Measurements from ENCODE around the gene GAPVD1. TPM values are rescaled to one million over a fixed set of nuclear protein-coding genes. Genes with fewer than 3 reads are reported as not detected.

GAPVD1 gene
- total and polyA plus RNA-seq, 2 of the 13 experiments (the other 11 are each of a cell fraction or from before 2014, with no cell fraction given) = 11.1 to 33.2 TPM

- FAIRE-seq = no peak
- no peak overlapping the region for H3K9ac ChIP-seq (ENCODE audit: insufficient read depth, low read depth, low read length)
- 83% methylated on average over 5 of the region's 5 CpGs for WGBS (ENCODE audit: low lambda C conversion rate)
- in situ Hi-C loops (cut with HindIII; ENCODE audit: extremely low pct_ligation_motif_present, low pct_unique_long_range_greater_than_20kb) (no loop called here), intact Hi-C loops (cut with micrococcal nuclease; ENCODE audit: unreplicated experiment) (no loop called here)
- no peak for DNase-seq (ENCODE audit: low spot score)
- peak; percentile 33 for TF ChIP-seq CTCF (CRISPR knock-in tag; IDR thresholded peaks at IDR 0.05)
- TF ChIP-seq STAG1 (CRISPR knock-in tag; IDR thresholded peaks at IDR 0.05) = peak; percentile 29; the same call in 1 of the 2 replicates
- TF ChIP-seq ZNF670 (CRISPR knock-in tag; IDR thresholded peaks at IDR 0.05; ENCODE audit: borderline replicate concordance) = no peak
- no peak for TF ChIP-seq KDM6A (CRISPR knock-in tag; IDR thresholded peaks at IDR 0.05; ENCODE audit: low read depth)
- H3K36me3 ChIP-seq (replicated peaks in 1 of 2; ENCODE audit: control insufficient read depth in 1 of 2, insufficient read depth in 2 of 2, low read length in 2 of 2) = peaks cover 4 to 63% of the 10 kb centered on the region in 2 experiments
- ChIA-PET CTCF (ENCODE audit: low intra/inter-chr PET ratio, low total read pairs) (interaction anchor here (1.3 kb wide), 1 partner anchor 106 kb away, joined by 7 read pairs; no protein-coding TSS in a partner anchor), POLR2A (interaction anchor here (1.1 to 1.6 kb wide), 2 partner anchors 100 to 121 kb away, joined by 3 read pairs; partner anchors contain the start of gene HSPA5)
- no peak for ATAC-seq
- H3K79me2 ChIP-seq (ENCODE audit: insufficient read depth, low read length) = no peaks in the 10 kb centered on the region
- H3K27ac ChIP-seq (ENCODE audit: extremely low read length, insufficient read depth, low read length) = no peak overlapping the region
- H3K4me2 ChIP-seq (ENCODE audit: low read depth, low read length) = no peak overlapping the region
- no peak overlapping the region for H3K4me3 ChIP-seq (replicated peaks in 1 of 3; ENCODE audit: insufficient read depth in 1 of 3, low read depth in 2 of 3, low read length in 3 of 3)
- no peak overlapping the region for H2AFZ ChIP-seq (ENCODE audit: low read length)
- H3K9me3 ChIP-seq (ENCODE audit: low read length) = no peaks in the 10 kb centered on the region
- H4K20me1 ChIP-seq (ENCODE audit: insufficient read depth, low read length) = no peaks in the 10 kb centered on the region
- no peaks in the 10 kb centered on the region for H3K4me1 ChIP-seq (ENCODE audit: insufficient read depth, low read length)
- no TSS peak for BruUV-seq (replicated peaks)
- H3K27me3 ChIP-seq (ENCODE audit: control insufficient read depth in 1 of 2, insufficient read depth in 2 of 2, low read length in 2 of 2) = no peaks in the 10 kb centered on the region
These were observed 100.4 kb downstream of the GAPVD1 start for GRCh38 chr9:125361837-125362531.

- H4K20me1 ChIP-seq (ENCODE audit: insufficient read depth, low read length) = no peaks in the 10 kb centered on the region
- H3K36me3 ChIP-seq (replicated peaks in 1 of 2; ENCODE audit: control insufficient read depth in 1 of 2, insufficient read depth in 2 of 2, low read length in 2 of 2) = peaks cover 0 to 23% of the 10 kb centered on the region in 2 experiments
- no peak for DNase-seq (ENCODE audit: low spot score)
- no peak overlapping the region for H3K27ac ChIP-seq (ENCODE audit: extremely low read length, insufficient read depth, low read length)
- H3K79me2 ChIP-seq (ENCODE audit: insufficient read depth, low read length) = no peaks in the 10 kb centered on the region
- no peak overlapping the region for H2AFZ ChIP-seq (ENCODE audit: low read length)
- H3K9me3 ChIP-seq (ENCODE audit: low read length) = no peaks in the 10 kb centered on the region
- H3K4me3 ChIP-seq (replicated peaks in 1 of 3; ENCODE audit: insufficient read depth in 1 of 3, low read depth in 2 of 3, low read length in 3 of 3) = no peak overlapping the region
- no peak overlapping the region for H3K9ac ChIP-seq (ENCODE audit: insufficient read depth, low read depth, low read length)
- ChIA-PET CTCF (ENCODE audit: low intra/inter-chr PET ratio, low total read pairs) (no interaction called here), POLR2A (interaction anchor here (2.5 kb wide), 1 partner anchor 125 kb away, joined by 8 read pairs; the partner anchor contains the start of gene HSPA5)
- intact Hi-C loops (cut with micrococcal nuclease; ENCODE audit: unreplicated experiment) (no loop called here), in situ Hi-C loops (cut with HindIII; ENCODE audit: extremely low pct_ligation_motif_present, low pct_unique_long_range_greater_than_20kb) (no loop called here)
- no TSS peak for BruUV-seq (replicated peaks)
- FAIRE-seq = no peak
- peaks cover 9% of the 10 kb centered on the region for H3K4me1 ChIP-seq (ENCODE audit: insufficient read depth, low read length)
- H3K4me2 ChIP-seq (ENCODE audit: low read depth, low read length) = no peak overlapping the region
- 92% methylated on average over 5 of the region's 5 CpGs for WGBS (ENCODE audit: low lambda C conversion rate)
- TF ChIP-seq ISX (CRISPR knock-in tag; conservative IDR thresholded peaks at IDR 0.05) = no peak
- no peak for TF ChIP-seq SMC3 (IDR thresholded peaks at IDR 0.05; ENCODE audit: low read length)
- TF ChIP-seq PRPF4 (IDR thresholded peaks at IDR 0.05; ENCODE audit: low read depth, low read length, poor library complexity, severe bottlenecking) = no peak
- TF ChIP-seq ZNF207 (IDR thresholded peaks at IDR 0.05; ENCODE audit: borderline replicate concordance) = no peak
- TF ChIP-seq RCOR2 (CRISPR knock-in tag; IDR thresholded peaks at IDR 0.05) = no peak
- TF ChIP-seq USF2 (IDR thresholded peaks at IDR 0.05; ENCODE audit: low read depth, low read length) = no peak
- no peak for TF ChIP-seq USF2 (CRISPR knock-in tag; IDR thresholded peaks at IDR 0.05; ENCODE audit: borderline replicate concordance)
- TF ChIP-seq HNRNPH1 (optimal IDR thresholded peaks at IDR 0.05; ENCODE audit: low read depth, low read length) = no peak
- TF ChIP-seq ZNF607 (CRISPR knock-in tag; IDR thresholded peaks at IDR 0.05; ENCODE audit: borderline replicate concordance) = no peak
- no peaks in the 10 kb centered on the region for H3K27me3 ChIP-seq (ENCODE audit: control insufficient read depth in 1 of 2, insufficient read depth in 2 of 2, low read length in 2 of 2)
- ATAC-seq = no peak
These were observed 105.0 kb downstream of the GAPVD1 start for GRCh38 chr9:125366676-125367075.
